Subcutaneous abdominal adipose tissue (tissue), 5 donors: ENCODE measurements around the gene RELN.
"Not testable (repeated sequence)": the region's sequence is repeated elsewhere in the genome, so short reads cannot be mapped to it uniquely, and the experiment has no call there.

ENCODE experiments used
- H3K27ac ChIP-seq: one replicate; pipeline ENCODE4 v1.7.0; 2013; ENCODE audit warnings: low read depth, mild to moderate bottlenecking, inconsistent platforms, low read length, moderate library complexity
- H3K27me3 ChIP-seq, 5 donors: one replicate each; pipeline ENCODE4 v1.7.0; 2013; ENCODE audit warnings: low read length in 5 of 5, inconsistent platforms in 1 of 5; ENCODE audit not compliant: control insufficient read depth in 5 of 5, insufficient read depth in 4 of 5
- H3K36me3 ChIP-seq, 5 donors: one replicate each; pipeline ENCODE4 v1.7.0; 2013; ENCODE audit warnings: low read length in 5 of 5; ENCODE audit not compliant: control insufficient read depth in 5 of 5, insufficient read depth in 5 of 5
- H3K4me1 ChIP-seq, 5 donors: one replicate each; pipeline ENCODE4 v1.7.0; 2013; ENCODE audit warnings: low read length in 5 of 5, mild to moderate bottlenecking in 3 of 5, moderate library complexity in 1 of 5; ENCODE audit not compliant: control insufficient read depth in 5 of 5, insufficient read depth in 5 of 5
- H3K4me3 ChIP-seq, 5 donors: one replicate each; pipeline ENCODE4 v1.7.0; 2013; ENCODE audit warnings: low read length in 5 of 5, low read depth in 1 of 5
- H3K9ac ChIP-seq, 5 donors: one replicate each; pipeline ENCODE4 v1.7.0; 2013; ENCODE audit warnings: low read length in 5 of 5, mild to moderate bottlenecking in 4 of 5, moderate library complexity in 3 of 5
- H3K9me3 ChIP-seq, 5 donors: one replicate each; pipeline ENCODE4 v1.7.0; 2013; ENCODE audit warnings: low read length in 5 of 5; ENCODE audit not compliant: control insufficient read depth in 5 of 5
- donor health status: healthy.
- donor health status: healthy.
- donor health status: healthy.
- donor health status: healthy.
- donor health status: healthy.

Gene RELN

GRCh38 chr7:103989200-103989784 lies at the start of gene RELN:
Gene RELN, minus strand, starts transcription at chr7:103989658. Its CDS starts 302 bp downstream, at chr7:103989356.
- H3K4me1 ChIP-seq, result peaks cover 0 to 18% (median 15%) of the 10 kb centered on the region in 5 donors
- peaks cover 13 to 33% (median 20%) of the 10 kb centered on the region in 5 donors for H3K27me3 ChIP-seq
- H3K27ac ChIP-seq, result no peak within 1 kb of the TSS
- no peaks in the 10 kb centered on the region for H3K36me3 ChIP-seq
- no peak within 1 kb of the TSS for H3K9ac ChIP-seq
- no peaks in the 10 kb centered on the region for H3K9me3 ChIP-seq
- H3K4me3 ChIP-seq, result peak within 1 kb of the TSS; percentile 58 to 68 (median 63)

- no peak overlapping the region for H3K4me3 ChIP-seq
- H3K27ac ChIP-seq, result no peak overlapping the region
Measured at GRCh38 chr7:104038136-104038535, 48.7 kb upstream of the RELN start.

GRCh38 chr7:104036889-104037288 lies 47.4 kb upstream of the RELN start:
- not testable (repeated sequence) for H3K9ac ChIP-seq, H3K27ac ChIP-seq, H3K36me3 ChIP-seq, H3K27me3 ChIP-seq, H3K4me1 ChIP-seq, H3K9me3 ChIP-seq, H3K4me3 ChIP-seq

More at GRCh38 chr7:104038136-104038535, 48.7 kb upstream of the RELN start:
- Histone ChIP-seq H3K9me3 (peaks cover 0 to 7% (median 5%) of the 10 kb centered on the region in 5 donors), H3K27me3 (no peaks in the 10 kb centered on the region), H3K9ac (no peak overlapping the region), H3K36me3 (no peaks in the 10 kb centered on the region), H3K4me1 (no peaks in the 10 kb centered on the region)

GRCh38 chr7:104035351-104035750 lies 45.9 kb upstream of the RELN start:
- Histone ChIP-seq H3K36me3 (no peaks in the 10 kb centered on the region), H3K4me1 (no peaks in the 10 kb centered on the region), H3K4me3 (no peak overlapping the region), H3K27me3 (no peaks in the 10 kb centered on the region), H3K9me3 (peaks cover 0 to 7% (median 5%) of the 10 kb centered on the region in 5 donors), H3K9ac (no peak overlapping the region), H3K27ac (no peak overlapping the region)

- H3K27me3 ChIP-seq, result no peaks in the 10 kb centered on the region
Measured at GRCh38 chr7:104034679-104035078, 45.2 kb upstream of the RELN start.

GRCh38 chr7:104033837-104034236 lies 44.4 kb upstream of the RELN start:
- H3K36me3 ChIP-seq, result no peaks in the 10 kb centered on the region
- no peaks in the 10 kb centered on the region for H3K27me3 ChIP-seq
- H3K9ac ChIP-seq, result no peak overlapping the region
- no peak overlapping the region for H3K27ac ChIP-seq
- H3K4me1 ChIP-seq, result no peaks in the 10 kb centered on the region
- H3K4me3 ChIP-seq, result no peak overlapping the region
- peaks cover 0 to 7% (median 5%) of the 10 kb centered on the region in 5 donors for H3K9me3 ChIP-seq

More at GRCh38 chr7:104034679-104035078, 45.2 kb upstream of the RELN start:
- H3K9me3 ChIP-seq, result peaks cover 0 to 7% (median 5%) of the 10 kb centered on the region in 5 donors
- H3K4me1 ChIP-seq, result no peaks in the 10 kb centered on the region
- H3K4me3 ChIP-seq, result no peak overlapping the region
- H3K36me3 ChIP-seq, result no peaks in the 10 kb centered on the region
- H3K9ac ChIP-seq, result no peak overlapping the region
- no peak overlapping the region for H3K27ac ChIP-seq

- Histone ChIP-seq H3K4me3 (no peak overlapping the region), H3K9ac (no peak overlapping the region), H3K27ac (no peak overlapping the region), H3K27me3 (no peaks in the 10 kb centered on the region), H3K36me3 (no peaks in the 10 kb centered on the region), H3K9me3 (peaks cover 0 to 7% (median 5%) of the 10 kb centered on the region in 5 donors), H3K4me1 (no peaks in the 10 kb centered on the region)
Measured at GRCh38 chr7:104032486-104032885, 43.0 kb upstream of the RELN start.

GRCh38 chr7:104029765-104030164 lies 40.3 kb upstream of the RELN start:
- Histone ChIP-seq H3K27ac (no peak overlapping the region), H3K9ac (no peak overlapping the region), H3K4me3 (no peak overlapping the region), H3K4me1 (no peaks in the 10 kb centered on the region), H3K36me3 (no peaks in the 10 kb centered on the region), H3K27me3 (no peaks in the 10 kb centered on the region), H3K9me3 (peaks cover 0 to 4% (median under 1%) of the 10 kb centered on the region in 5 donors)

- H3K9ac ChIP-seq, result no peak overlapping the region
- H3K9me3 ChIP-seq, result no peaks in the 10 kb centered on the region
- peaks cover 0 to 6% (median 0%) of the 10 kb centered on the region in 5 donors for H3K27me3 ChIP-seq
- H3K36me3 ChIP-seq, result no peaks in the 10 kb centered on the region
- no peaks in the 10 kb centered on the region for H3K4me1 ChIP-seq
- no peak overlapping the region for H3K27ac ChIP-seq
- no peak overlapping the region for H3K4me3 ChIP-seq
Measured at GRCh38 chr7:104024632-104025031, 35.2 kb upstream of the RELN start.

- Histone ChIP-seq H3K9ac (no peak overlapping the region), H3K9me3 (no peaks in the 10 kb centered on the region), H3K27ac (no peak overlapping the region), H3K4me3 (no peak overlapping the region), H3K27me3 (peaks cover 0 to 6% (median 0%) of the 10 kb centered on the region in 5 donors), H3K4me1 (no peaks in the 10 kb centered on the region), H3K36me3 (no peaks in the 10 kb centered on the region)
Measured at GRCh38 chr7:104023100-104023499, 33.6 kb upstream of the RELN start.
